Fibroblast of the conjunctiva (primary cell): Measurements from ENCODE around the gene CHRFAM7A.
"Not testable (repeated sequence)": the region's sequence is repeated elsewhere in the genome, so short reads cannot be mapped to it uniquely, and the experiment has no call there.

ENCODE experiments used
- DNase-seq: peaks from one replicate; pipeline ENCODE4 v3.0.0-alpha.2; 2010; ENCODE audit warnings: low read depth

The CHRFAM7A gene

DNA sequence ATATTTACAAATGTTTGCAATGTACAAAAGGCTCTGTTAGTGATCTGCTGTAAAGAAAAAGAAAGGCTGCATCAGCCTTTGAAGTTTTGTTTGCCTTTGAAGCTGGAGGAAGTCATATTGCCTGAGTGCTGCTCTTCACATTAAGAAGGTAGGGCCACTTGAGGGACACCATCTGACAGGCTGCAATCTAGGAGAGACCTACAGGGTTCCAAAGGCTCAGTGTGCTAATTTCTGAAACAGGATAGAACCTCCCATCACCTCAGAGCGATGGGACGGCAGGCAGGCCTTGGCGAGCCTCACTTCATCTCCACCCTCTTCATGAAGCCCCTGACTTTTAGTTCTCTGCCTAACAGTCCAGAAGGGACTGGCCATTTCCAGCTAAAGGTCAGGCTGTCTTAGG is 77.6 kb downstream of the CHRFAM7A start:
- DNase-seq: not testable (repeated sequence)

DNA sequence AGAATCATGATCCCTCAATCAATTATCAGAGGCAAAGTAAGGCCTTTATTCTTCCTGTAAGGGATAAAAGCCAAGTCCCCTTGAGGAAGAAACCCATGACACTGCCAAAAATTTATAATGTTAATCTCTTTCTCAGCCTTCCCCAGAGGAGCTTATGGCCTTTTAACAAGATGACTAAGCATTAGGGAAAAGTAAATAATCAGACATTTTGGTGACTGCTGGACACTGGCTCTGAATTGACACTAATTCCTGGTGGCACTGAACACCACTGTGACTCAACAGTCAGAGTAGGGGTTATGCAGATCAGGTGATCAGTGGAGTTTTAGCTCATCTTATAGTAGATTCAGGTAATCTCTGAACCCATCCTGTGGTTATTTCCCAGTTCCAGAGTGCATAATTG is 82.8 kb downstream of the CHRFAM7A start:
- DNase-seq: not testable (repeated sequence)
